Suprapubic skin (tissue), 4 donors: Measurements from ENCODE around the gene MT4. TPM values are rescaled to one million over a fixed set of nuclear protein-coding genes. Genes with fewer than 3 reads are reported as not detected.

Experiments
- DNase-seq, 2 donors: peaks; one replicate each; pipeline ENCODE4 v3.0.0-alpha.2; 2019; ENCODE audit warnings: low spot score in 2 of 2
- H3K27ac ChIP-seq: fragments of 200-600 bp; sonication (generic); one replicate; pipeline ENCODE4 v1.5.1; 2019
- H3K27me3 ChIP-seq: fragments of 200-600 bp; sonication (generic); one replicate; pipeline ENCODE4 v1.5.1; 2019
- H3K36me3 ChIP-seq: fragments of 200-600 bp; sonication (generic); one replicate; pipeline ENCODE4 v1.5.1; 2019
- H3K4me1 ChIP-seq: fragments of 200-600 bp; sonication (generic); one replicate; pipeline ENCODE4 v1.5.1; 2019
- H3K4me3 ChIP-seq: fragments of 200-600 bp; sonication (generic); one replicate; pipeline ENCODE4 v1.5.1; 2019; ENCODE audit warnings: mild to moderate bottlenecking
- H3K9me3 ChIP-seq: fragments of 200-600 bp; sonication (generic); one replicate; pipeline ENCODE4 v1.5.1; 2019
- EP300 ChIP-seq: sonication (generic); formaldehyde crosslinking; IDR thresholded peaks from one replicate; pipeline ENCODE4 v1.6.1; 2017; ENCODE audit warnings: antibody characterized with exemption
- POLR2A ChIP-seq, 2 donors: fragments of 450-650 bp; IDR thresholded peaks; one replicate each; pipeline ENCODE4 v1.6.1; 2017; ENCODE audit warnings: antibody characterized with exemption in 2 of 2, mild to moderate bottlenecking in 2 of 2, moderate library complexity in 2 of 2
- POLR2AphosphoS5 ChIP-seq, 3 donors: sonication (generic); formaldehyde crosslinking; IDR thresholded peaks; one replicate each; pipeline ENCODE4 v1.6.1; 2017; ENCODE audit warnings: antibody characterized with exemption in 3 of 3
- WGBS: methylation state at CpG from one replicate; pipeline ENCODE4 v1.1.5; 2018; 5-methylcytosine and 5-hydroxymethylcytosine counted together
- total RNA-seq, 4 donors: library from RNA; depleted of rRNA; stranded (reverse); fragments of >200 nt; gene quantifications; one replicate each; pipeline ENCODE4 v1.1.0, GENCODE V29; 2016
- TF ChIP-seq, protein P1 (sequence below), 2 donors: fragments of 200-600 bp in 1 of 2; fragments of 450-650 bp in 1 of 2; sonication (generic) in 1 of 2; IDR thresholded peaks; one replicate each; pipeline ENCODE4 v1.5.1; 2016 to 2019; ENCODE audit warnings: antibody characterized with exemption in 2 of 2, mild to moderate bottlenecking in 1 of 2, moderate library complexity in 1 of 2

Gene MT4
- total RNA-seq, 4 donors from 2014 or later, result 113 to 1,552 (median 179) TPM; not detected in 1

- Histone ChIP-seq H3K9me3 (no peaks in the 10 kb centered on the region), H3K4me1 (peaks cover 63% of the 10 kb centered on the region), H3K36me3 (no peaks in the 10 kb centered on the region), H3K27ac (peak overlapping the region; percentile 96), H3K27me3 (no peaks in the 10 kb centered on the region), H3K4me3 (peak overlapping the region; percentile 73)
- TF ChIP-seq EP300 (peak; percentile 38), POLR2A (IDR thresholded peaks at IDR 0.05) (peak; percentile 67 to 78), POLR2AphosphoS5 (IDR thresholded peaks at IDR 0.05) (peak; percentile 65 to 82 (median 77))
- TF ChIP-seq, protein P1, sequence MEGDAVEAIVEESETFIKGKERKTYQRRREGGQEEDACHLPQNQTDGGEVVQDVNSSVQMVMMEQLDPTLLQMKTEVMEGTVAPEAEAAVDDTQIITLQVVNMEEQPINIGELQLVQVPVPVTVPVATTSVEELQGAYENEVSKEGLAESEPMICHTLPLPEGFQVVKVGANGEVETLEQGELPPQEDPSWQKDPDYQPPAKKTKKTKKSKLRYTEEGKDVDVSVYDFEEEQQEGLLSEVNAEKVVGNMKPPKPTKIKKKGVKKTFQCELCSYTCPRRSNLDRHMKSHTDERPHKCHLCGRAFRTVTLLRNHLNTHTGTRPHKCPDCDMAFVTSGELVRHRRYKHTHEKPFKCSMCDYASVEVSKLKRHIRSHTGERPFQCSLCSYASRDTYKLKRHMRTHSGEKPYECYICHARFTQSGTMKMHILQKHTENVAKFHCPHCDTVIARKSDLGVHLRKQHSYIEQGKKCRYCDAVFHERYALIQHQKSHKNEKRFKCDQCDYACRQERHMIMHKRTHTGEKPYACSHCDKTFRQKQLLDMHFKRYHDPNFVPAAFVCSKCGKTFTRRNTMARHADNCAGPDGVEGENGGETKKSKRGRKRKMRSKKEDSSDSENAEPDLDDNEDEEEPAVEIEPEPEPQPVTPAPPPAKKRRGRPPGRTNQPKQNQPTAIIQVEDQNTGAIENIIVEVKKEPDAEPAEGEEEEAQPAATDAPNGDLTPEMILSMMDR (IDR thresholded peaks at IDR 0.05), result no peak
- WGBS, result 6% methylated on average over 10 of the region's 10 CpGs
- no peak for DNase-seq
These were observed 45.2 kb downstream of the MT4 start for GRCh38 chr16:56610017-56610608.

DNA sequence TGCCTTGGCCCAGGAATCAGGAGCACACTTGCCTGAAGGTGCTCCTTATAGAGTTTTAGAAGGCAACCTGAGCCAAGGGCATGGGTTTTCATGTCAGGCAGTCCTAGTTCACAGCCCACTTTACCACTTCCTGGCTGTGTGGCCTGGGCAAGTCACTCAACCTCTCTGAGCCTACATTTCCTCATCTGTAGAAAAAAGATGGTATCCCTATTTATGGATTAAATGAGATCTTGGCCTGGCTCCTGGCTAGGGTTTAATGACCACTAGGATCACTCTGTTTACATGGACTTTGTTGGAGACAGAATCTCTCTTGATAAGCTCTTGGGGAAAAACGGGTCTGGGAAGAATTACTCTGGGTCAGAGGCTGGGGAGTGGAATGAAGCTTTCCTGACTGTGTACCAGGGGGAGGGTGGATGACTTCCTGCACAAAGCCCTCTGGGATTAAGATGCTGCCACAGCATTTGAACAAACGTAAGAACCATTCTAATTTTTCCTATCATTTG, 45.8 kb downstream of the MT4 start:
- peak overlapping the region; percentile 96 for H3K27ac ChIP-seq
- DNase-seq, result no peak
- TF ChIP-seq EP300, result no peak
- no peak for TF ChIP-seq POLR2AphosphoS5 (IDR thresholded peaks at IDR 0.05)
- TF ChIP-seq, protein P1 (IDR thresholded peaks at IDR 0.05), result no peak
- TF ChIP-seq POLR2A (IDR thresholded peaks at IDR 0.05), result no peak
- no peaks in the 10 kb centered on the region for H3K27me3 ChIP-seq
- peaks cover 58% of the 10 kb centered on the region for H3K4me1 ChIP-seq
- no peaks in the 10 kb centered on the region for H3K36me3 ChIP-seq
- no peaks in the 10 kb centered on the region for H3K9me3 ChIP-seq
- 40% methylated on average over 2 of the region's 2 CpGs for WGBS
- H3K4me3 ChIP-seq, result peak overlapping the region; percentile 73

DNA sequence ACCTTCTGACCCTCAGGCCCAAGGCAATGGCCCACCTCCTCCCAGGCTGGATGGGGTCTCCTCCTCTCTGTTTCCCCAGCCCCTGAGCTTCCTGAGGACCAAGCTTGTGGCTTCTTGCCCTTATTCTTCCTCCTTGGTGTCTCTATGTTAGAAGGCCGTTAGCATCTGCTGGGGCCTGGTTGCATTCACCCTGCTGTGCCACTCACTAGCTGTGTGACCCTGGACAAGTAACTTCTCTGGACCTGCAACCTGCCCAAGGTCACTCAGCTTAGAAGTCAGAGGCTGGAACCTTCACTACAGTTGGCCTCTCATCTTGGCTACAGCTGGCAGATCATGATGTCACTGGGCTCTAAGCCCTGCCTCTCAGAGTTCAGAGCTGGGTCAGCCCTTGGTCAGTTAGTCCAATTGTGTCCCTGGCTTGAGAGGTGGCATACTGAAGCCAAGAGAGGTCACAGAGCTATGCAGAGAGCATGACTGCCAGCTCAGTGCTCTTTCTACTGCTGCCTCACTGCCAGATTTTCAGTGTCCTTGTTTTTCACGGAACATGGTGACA, 46.5 kb downstream of the MT4 start:
- Histone ChIP-seq H3K9me3 (no peaks in the 10 kb centered on the region), H3K4me3 (no peak overlapping the region), H3K27ac (peak overlapping the region; percentile 96), H3K4me1 (peaks cover 51% of the 10 kb centered on the region), H3K27me3 (no peaks in the 10 kb centered on the region), H3K36me3 (no peaks in the 10 kb centered on the region)
- 61% methylated on average over 2 of the region's 2 CpGs for WGBS
- no peak for DNase-seq
- TF ChIP-seq POLR2AphosphoS5 (IDR thresholded peaks at IDR 0.05), result peak in 1 of 3 donors; percentile 15
- TF ChIP-seq, protein P1 (IDR thresholded peaks at IDR 0.05), result no peak

DNA sequence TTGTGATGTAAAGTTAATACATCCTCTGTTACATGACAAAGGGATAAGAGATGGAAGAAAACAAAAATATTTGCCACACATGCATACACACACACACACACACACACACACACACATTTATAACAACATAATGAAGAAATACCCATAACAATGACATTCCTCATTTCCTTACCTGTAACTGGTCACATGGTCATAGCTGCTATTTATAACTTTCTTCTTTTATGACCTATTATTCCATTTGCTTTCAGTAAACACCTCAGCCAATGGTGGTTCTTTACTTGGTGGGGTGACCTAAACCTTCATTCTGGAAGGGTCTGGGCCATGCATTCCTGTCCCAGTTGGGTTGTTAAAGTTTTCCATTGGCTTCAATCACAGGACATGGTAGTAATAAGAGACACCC, 48.8 kb downstream of the MT4 start:
- H3K4me3 ChIP-seq, result no peak overlapping the region
- TF ChIP-seq, protein P1 (IDR thresholded peaks at IDR 0.05), result no peak
- TF ChIP-seq EP300, result no peak
- TF ChIP-seq POLR2AphosphoS5 (IDR thresholded peaks at IDR 0.05), result no peak
- no peak for TF ChIP-seq POLR2A (IDR thresholded peaks at IDR 0.05)
- H3K27me3 ChIP-seq, result no peaks in the 10 kb centered on the region
- H3K27ac ChIP-seq, result no peak overlapping the region
- H3K4me1 ChIP-seq, result peaks cover 45% of the 10 kb centered on the region
- no peaks in the 10 kb centered on the region for H3K9me3 ChIP-seq
- DNase-seq, result no peak
- H3K36me3 ChIP-seq, result no peaks in the 10 kb centered on the region

GRCh38 chr16:56614549-56614991, 49.7 kb downstream of the MT4 start:
- no peaks in the 10 kb centered on the region for H3K36me3 ChIP-seq
- H3K4me3 ChIP-seq, result no peak overlapping the region
- DNase-seq, result no peak
- H3K27ac ChIP-seq, result no peak overlapping the region
- no peaks in the 10 kb centered on the region for H3K9me3 ChIP-seq
- peaks cover 36% of the 10 kb centered on the region for H3K4me1 ChIP-seq
- no peaks in the 10 kb centered on the region for H3K27me3 ChIP-seq
- TF ChIP-seq, protein P1 (IDR thresholded peaks at IDR 0.05), result no peak
- TF ChIP-seq POLR2AphosphoS5 (IDR thresholded peaks at IDR 0.05) (no peak), POLR2A (IDR thresholded peaks at IDR 0.05) (no peak), EP300 (no peak)
